Measurements from ENCODE around the gene PLXNA4. TPM values are rescaled to one million over a fixed set of nuclear protein-coding genes. Genes with fewer than 3 reads are reported as not detected.

Gene PLXNA4
- total RNA-seq, 2 experiments from 2014 or later, result 0.75 to 0.85 TPM

- intact Hi-C loops (cut with DNase I, micrococcal nuclease), result no loop called here
- Mint-ChIP-seq H3K27me3 (no peaks in the 10 kb centered on the region), H3K27ac (no peak overlapping the region), H3K4me1 (ENCODE audit: low read depth) (no peaks in the 10 kb centered on the region), H3K36me3 (ENCODE audit: low read depth) (no peaks in the 10 kb centered on the region), H3K4me3 (no peak overlapping the region), H3K9me3 (no peaks in the 10 kb centered on the region)
- peaks cover 0 to 2% of the 10 kb centered on the region in 2 experiments for H3K27me3 ChIP-seq (ENCODE audit: control insufficient read depth in 1 of 2, insufficient read depth in 2 of 2, low read length in 2 of 2)
- TF ChIP-seq, protein P1, sequence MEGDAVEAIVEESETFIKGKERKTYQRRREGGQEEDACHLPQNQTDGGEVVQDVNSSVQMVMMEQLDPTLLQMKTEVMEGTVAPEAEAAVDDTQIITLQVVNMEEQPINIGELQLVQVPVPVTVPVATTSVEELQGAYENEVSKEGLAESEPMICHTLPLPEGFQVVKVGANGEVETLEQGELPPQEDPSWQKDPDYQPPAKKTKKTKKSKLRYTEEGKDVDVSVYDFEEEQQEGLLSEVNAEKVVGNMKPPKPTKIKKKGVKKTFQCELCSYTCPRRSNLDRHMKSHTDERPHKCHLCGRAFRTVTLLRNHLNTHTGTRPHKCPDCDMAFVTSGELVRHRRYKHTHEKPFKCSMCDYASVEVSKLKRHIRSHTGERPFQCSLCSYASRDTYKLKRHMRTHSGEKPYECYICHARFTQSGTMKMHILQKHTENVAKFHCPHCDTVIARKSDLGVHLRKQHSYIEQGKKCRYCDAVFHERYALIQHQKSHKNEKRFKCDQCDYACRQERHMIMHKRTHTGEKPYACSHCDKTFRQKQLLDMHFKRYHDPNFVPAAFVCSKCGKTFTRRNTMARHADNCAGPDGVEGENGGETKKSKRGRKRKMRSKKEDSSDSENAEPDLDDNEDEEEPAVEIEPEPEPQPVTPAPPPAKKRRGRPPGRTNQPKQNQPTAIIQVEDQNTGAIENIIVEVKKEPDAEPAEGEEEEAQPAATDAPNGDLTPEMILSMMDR (IDR thresholded peaks at IDR 0.05), result no peak
- CTCF ChIA-PET, result no interaction called here
- DNase-seq (no peak), ATAC-seq (ENCODE audit: poor library complexity) (no peak)
- no peak overlapping the region for H3K4me3 ChIP-seq (ENCODE audit: low read length)
- no peaks in the 10 kb centered on the region for H3K4me1 ChIP-seq (ENCODE audit: insufficient read depth, low read length)
- H3K9me3 ChIP-seq (ENCODE audit: control insufficient read depth in 1 of 2, insufficient read depth in 1 of 2, low read length in 2 of 2), result peaks cover 0 to 23% of the 10 kb centered on the region in 2 experiments
- H3K36me3 ChIP-seq (ENCODE audit: insufficient read depth, low read length), result no peaks in the 10 kb centered on the region
- POLR2A ChIA-PET, result no interaction called here
- no peak overlapping the region for H3K27ac ChIP-seq (ENCODE audit: low read depth in 1 of 2, low read length in 2 of 2)
Observed at GRCh38 chr7:132160611-132161532, 415.4 kb downstream of the PLXNA4 start.

- Histone ChIP-seq H3K4me1 (ENCODE audit: insufficient read depth, low read length) (no peaks in the 10 kb centered on the region), H3K27me3 (ENCODE audit: control insufficient read depth in 1 of 2, insufficient read depth in 2 of 2, low read length in 2 of 2) (peaks cover 0 to 2% of the 10 kb centered on the region in 2 experiments), H3K4me3 (ENCODE audit: low read length) (no peak overlapping the region), H3K9me3 (ENCODE audit: control insufficient read depth in 1 of 2, insufficient read depth in 1 of 2, low read length in 2 of 2) (peaks cover 0 to 17% of the 10 kb centered on the region in 2 experiments), H3K36me3 (ENCODE audit: insufficient read depth, low read length) (no peaks in the 10 kb centered on the region), H3K27ac (ENCODE audit: low read depth in 1 of 2, low read length in 2 of 2) (no peak overlapping the region)
- POLR2A ChIA-PET, result no interaction called here
- no peaks in the 10 kb centered on the region for H3K36me3 Mint-ChIP-seq (ENCODE audit: low read depth)
- no peaks in the 10 kb centered on the region for H3K4me1 Mint-ChIP-seq (ENCODE audit: low read depth)
- H3K27ac Mint-ChIP-seq, result no peak overlapping the region
- CTCF ChIA-PET, result no interaction called here
- no peak overlapping the region for H3K4me3 Mint-ChIP-seq
- ATAC-seq (ENCODE audit: poor library complexity), result no peak
- DNase-seq, result no peak
- intact Hi-C loops (cut with DNase I, micrococcal nuclease), result no loop called here
- TF ChIP-seq, protein P1 (IDR thresholded peaks at IDR 0.05), result no peak
- no peaks in the 10 kb centered on the region for H3K27me3 Mint-ChIP-seq
- H3K9me3 Mint-ChIP-seq, result no peaks in the 10 kb centered on the region
Observed at GRCh38 chr7:132158841-132159240, 417.4 kb downstream of the PLXNA4 start.

DNA sequence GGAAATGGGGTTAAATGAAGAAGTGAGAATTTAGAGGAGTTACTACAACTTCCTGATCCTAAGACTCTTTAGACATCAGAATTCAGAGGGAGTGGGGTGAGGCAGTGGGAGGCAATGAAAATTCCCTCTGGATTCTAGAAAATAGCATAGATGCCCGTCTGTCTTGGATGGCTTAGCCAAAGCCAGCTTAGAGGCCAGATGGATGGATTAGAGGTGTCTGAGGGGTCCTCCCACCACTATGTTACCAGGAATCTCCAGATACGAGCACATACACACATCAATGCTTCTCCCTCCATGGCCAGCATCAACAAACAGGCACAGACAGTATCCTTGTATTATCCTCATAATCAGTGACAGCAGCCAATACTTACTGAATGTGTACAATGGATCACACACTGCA lies 418.1 kb downstream of the PLXNA4 start:
- H3K27me3 Mint-ChIP-seq, result peaks cover 2% of the 10 kb centered on the region
- ATAC-seq (ENCODE audit: poor library complexity) (no peak), DNase-seq (no peak)
- POLR2A ChIA-PET, result no interaction called here
- H3K4me1 Mint-ChIP-seq (ENCODE audit: low read depth), result no peaks in the 10 kb centered on the region
- CTCF ChIA-PET, result no interaction called here
- TF ChIP-seq, protein P1 (IDR thresholded peaks at IDR 0.05), result no peak
- intact Hi-C loops (cut with DNase I, micrococcal nuclease), result no loop called here
- peaks cover 0 to 2% of the 10 kb centered on the region in 2 experiments for H3K27me3 ChIP-seq (ENCODE audit: control insufficient read depth in 1 of 2, insufficient read depth in 2 of 2, low read length in 2 of 2)
- H3K36me3 ChIP-seq (ENCODE audit: insufficient read depth, low read length), result no peaks in the 10 kb centered on the region
- no peaks in the 10 kb centered on the region for H3K36me3 Mint-ChIP-seq (ENCODE audit: low read depth)
- no peak overlapping the region for H3K27ac ChIP-seq (ENCODE audit: low read depth in 1 of 2, low read length in 2 of 2)
- no peaks in the 10 kb centered on the region for H3K4me1 ChIP-seq (ENCODE audit: insufficient read depth, low read length)
- H3K9me3 Mint-ChIP-seq, result no peaks in the 10 kb centered on the region
- no peak overlapping the region for H3K27ac Mint-ChIP-seq
- H3K4me3 Mint-ChIP-seq, result no peak overlapping the region
- H3K4me3 ChIP-seq (ENCODE audit: low read length), result no peak overlapping the region
- peaks cover 0 to 16% of the 10 kb centered on the region in 2 experiments for H3K9me3 ChIP-seq (ENCODE audit: control insufficient read depth in 1 of 2, insufficient read depth in 1 of 2, low read length in 2 of 2)

Measured in CD4-positive, alpha-beta T cell (primary cell).